ENCODE measurements around the gene BNC2. TPM values are rescaled to one million over a fixed set of nuclear protein-coding genes. Genes with fewer than 3 reads are reported as not detected.
A peak's percentile ranks its signal among the peaks of the same experiment; 100 is the strongest.

The BNC2 gene
- total RNA-seq, 4 donors from 2014 or later = 19.0 to 53.6 (median 25.3) TPM

DNA sequence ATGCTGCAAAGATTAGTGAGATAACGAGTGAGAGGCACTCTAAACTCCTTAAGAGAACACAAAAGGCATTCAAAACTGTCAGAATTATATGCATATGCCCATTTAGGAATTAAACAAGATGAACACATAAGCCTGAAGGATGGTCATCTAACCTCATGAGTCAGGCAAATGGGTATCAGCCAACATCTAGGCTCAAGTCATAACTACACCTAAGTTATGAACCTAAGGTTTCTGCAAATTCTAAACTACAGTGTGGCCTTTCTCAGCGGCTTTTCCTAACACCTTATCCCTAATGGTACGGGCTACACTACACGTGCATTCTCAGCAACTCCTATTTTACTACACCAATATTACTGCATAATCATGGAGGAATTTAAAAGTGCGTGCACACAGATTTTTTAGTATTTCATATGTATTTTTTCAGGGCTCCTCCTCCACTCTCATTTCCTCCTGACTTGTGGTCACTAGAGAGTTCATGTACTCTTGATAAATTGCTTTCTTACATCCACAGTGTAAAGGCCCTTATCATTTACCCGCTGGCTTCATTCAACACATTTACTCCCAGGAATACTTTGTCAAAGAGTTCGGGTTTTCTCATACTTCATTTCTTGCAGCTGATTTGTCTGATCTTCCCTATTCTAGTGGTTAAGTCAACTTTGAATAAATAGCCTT, 316.5 kb downstream of the BNC2 start:
- ATAC-seq (ENCODE audit: low FRiP score) (peak; percentile 57), DNase-seq (ENCODE audit: low spot score) (no peak)
- TF ChIP-seq, protein P1, sequence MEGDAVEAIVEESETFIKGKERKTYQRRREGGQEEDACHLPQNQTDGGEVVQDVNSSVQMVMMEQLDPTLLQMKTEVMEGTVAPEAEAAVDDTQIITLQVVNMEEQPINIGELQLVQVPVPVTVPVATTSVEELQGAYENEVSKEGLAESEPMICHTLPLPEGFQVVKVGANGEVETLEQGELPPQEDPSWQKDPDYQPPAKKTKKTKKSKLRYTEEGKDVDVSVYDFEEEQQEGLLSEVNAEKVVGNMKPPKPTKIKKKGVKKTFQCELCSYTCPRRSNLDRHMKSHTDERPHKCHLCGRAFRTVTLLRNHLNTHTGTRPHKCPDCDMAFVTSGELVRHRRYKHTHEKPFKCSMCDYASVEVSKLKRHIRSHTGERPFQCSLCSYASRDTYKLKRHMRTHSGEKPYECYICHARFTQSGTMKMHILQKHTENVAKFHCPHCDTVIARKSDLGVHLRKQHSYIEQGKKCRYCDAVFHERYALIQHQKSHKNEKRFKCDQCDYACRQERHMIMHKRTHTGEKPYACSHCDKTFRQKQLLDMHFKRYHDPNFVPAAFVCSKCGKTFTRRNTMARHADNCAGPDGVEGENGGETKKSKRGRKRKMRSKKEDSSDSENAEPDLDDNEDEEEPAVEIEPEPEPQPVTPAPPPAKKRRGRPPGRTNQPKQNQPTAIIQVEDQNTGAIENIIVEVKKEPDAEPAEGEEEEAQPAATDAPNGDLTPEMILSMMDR (IDR thresholded peaks at IDR 0.05) = no peak

DNA sequence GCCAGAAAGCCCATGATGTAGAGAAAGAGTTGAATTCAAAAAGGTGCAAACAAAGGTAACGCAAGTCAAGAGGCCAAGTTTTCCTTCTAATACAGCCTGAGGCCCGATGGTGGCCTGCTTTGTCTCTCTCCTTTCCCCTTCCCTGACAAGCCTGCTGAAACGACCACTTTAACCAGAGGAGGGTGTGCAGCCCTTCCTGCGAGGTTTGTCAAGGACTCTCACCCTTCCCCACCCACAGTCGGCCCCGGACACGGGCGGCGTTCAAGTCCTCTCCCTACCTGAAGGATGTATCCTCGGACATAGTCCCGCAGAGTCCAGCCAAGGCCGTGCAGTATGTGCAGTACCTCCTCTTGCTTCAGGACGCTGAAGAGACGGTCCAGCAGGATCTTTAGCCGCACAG, 318.2 kb downstream of the BNC2 start:
- no peak for ATAC-seq (ENCODE audit: low FRiP score)
- DNase-seq (ENCODE audit: low spot score) = no peak
- TF ChIP-seq, protein P1 (IDR thresholded peaks at IDR 0.05) = no peak

DNA sequence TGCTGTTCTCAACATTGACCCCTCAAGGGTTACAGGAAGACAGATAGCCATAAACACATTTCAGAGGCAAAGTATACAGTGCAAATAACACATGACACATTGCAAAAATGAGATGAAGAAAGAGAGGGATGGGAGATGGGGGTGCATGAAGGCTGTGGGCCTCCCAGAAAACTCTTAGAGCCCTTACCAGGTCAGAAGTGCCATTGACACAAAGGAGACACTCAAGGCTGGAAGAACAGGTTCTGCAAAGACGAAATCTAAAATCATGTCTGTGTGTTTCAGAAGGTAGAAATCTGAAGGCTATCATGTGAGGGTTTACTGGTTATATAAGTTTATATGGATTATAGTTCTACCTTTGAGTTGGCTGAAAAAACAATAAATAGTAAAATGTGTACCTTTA, 318.8 kb downstream of the BNC2 start:
- TF ChIP-seq, protein P1 (IDR thresholded peaks at IDR 0.05) = no peak
- no peak for ATAC-seq (ENCODE audit: low FRiP score)
- no peak for DNase-seq (ENCODE audit: low spot score)

DNA sequence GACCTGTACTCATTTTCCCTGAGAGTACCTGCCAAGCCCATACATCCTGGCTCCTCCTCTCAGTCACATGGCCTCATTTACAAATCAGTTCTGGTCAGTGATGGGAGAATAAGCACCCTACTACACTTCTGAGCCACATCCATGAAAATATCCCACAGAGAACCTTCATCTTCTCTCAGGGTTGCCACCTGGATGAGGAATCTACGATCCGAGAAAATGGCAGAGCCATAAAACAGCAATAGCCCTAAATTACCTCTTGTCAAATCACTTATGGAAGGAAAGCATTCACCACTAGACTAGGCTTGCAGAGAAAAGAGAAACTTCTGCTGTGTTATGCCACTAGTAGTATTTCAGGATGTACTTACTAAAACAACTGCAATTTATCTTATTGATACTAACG, 324.8 kb downstream of the BNC2 start:
- ATAC-seq (ENCODE audit: low FRiP score) = no peak
- DNase-seq (ENCODE audit: low spot score) = no peak
- TF ChIP-seq, protein P1 (IDR thresholded peaks at IDR 0.05) = no peak

DNA sequence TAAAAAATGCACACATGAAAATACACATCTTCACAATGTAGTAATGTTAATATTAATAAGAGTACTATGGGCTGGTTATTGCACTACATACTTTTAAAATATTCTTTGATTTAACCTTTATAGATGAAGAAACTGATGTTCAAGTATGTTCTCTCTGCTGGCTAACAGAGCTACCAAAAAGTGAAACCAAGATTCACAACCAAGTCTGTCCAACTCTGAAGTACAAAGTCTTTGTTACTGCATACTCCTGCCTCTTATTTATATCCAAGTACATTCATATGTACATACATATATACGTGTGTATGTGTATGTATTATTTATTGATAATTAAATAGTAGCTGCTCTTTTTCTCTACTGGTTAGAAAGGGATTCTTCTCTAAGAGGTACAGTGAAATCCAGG, 325.6 kb downstream of the BNC2 start:
- ATAC-seq (ENCODE audit: low FRiP score) (no peak), DNase-seq (ENCODE audit: low spot score) (no peak)
- TF ChIP-seq, protein P1 (IDR thresholded peaks at IDR 0.05) = no peak

DNA sequence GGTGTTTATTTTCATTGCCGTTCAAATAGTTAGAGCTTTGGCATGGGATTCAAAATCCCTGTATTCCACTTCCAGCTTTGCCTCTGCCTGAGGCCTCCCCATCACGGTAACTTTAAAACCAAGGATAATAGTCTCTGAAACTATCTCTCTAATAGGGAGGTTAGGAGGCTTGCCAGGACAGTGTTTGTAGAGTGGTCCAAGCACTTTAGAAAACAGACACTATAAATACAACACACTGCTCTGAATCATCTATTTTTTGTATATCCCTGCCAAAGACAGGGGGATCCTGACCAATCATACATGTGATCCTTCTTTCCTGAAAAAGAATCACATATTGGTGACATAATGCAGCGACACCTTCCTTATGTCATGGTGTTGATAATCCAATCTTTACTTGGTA, 326.8 kb downstream of the BNC2 start:
- DNase-seq (ENCODE audit: low spot score) (no peak), ATAC-seq (ENCODE audit: low FRiP score) (no peak)

DNA sequence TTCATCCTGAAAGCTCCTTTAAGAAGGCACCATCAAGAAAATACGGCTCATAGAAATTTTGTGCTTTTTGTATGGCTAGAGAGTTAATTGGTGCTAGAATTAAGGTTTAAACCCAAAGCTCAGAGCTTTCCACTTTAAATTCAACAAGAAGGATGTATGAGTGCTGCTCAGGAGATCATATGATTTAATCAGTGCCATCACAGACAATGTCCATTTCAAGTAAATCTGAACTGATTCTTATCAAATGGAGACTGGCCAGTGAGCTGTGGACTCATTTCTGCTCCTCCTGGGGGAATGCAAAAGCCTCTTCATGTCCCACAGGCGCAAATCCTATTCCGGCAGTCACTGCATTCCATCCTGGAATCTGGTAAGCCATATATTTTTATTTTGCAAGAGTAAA, 327.2 kb downstream of the BNC2 start:
- no peak for DNase-seq (ENCODE audit: low spot score)
- no peak for ATAC-seq (ENCODE audit: low FRiP score)

More for the DNA sequence above, 326.8 kb downstream of the BNC2 start:
- TF ChIP-seq, protein P1 (IDR thresholded peaks at IDR 0.05) = no peak

More for the DNA sequence above, 327.2 kb downstream of the BNC2 start:
- TF ChIP-seq, protein P1 (IDR thresholded peaks at IDR 0.05) = no peak
